DOHH2 (cell line): ENCODE results near the gene VSIG1.

ENCODE experiments used
- H3F3A ChIP-seq: fragments of 200-600 bp; sonication (generic), shearing (Covaris generic); 2 replicates; pipeline ENCODE4 v1.6.0; 2016; ENCODE audit warnings: antibody characterized with exemption, mild to moderate bottlenecking; ENCODE audit not compliant: control insufficient read depth, insufficient read depth
- H3K27ac ChIP-seq: fragments of 200-600 bp; sonication (generic); 2 replicates; pipeline ENCODE4 v1.5.1; 2014; ENCODE audit warnings: low read depth, mild to moderate bottlenecking, low read length, moderate library complexity
- H3K27me3 ChIP-seq: fragments of 200-600 bp; sonication (generic); 2 replicates; pipeline ENCODE4 v1.6.1; 2014; ENCODE audit warnings: mild to moderate bottlenecking, low read length, mixed read lengths; ENCODE audit not compliant: control insufficient read depth
- H3K36me3 ChIP-seq: fragments of 200-600 bp; sonication (generic); 2 replicates; pipeline ENCODE4 v1.6.1; 2014; ENCODE audit warnings: mild to moderate bottlenecking, low read length, moderate library complexity, mixed read lengths; ENCODE audit not compliant: control insufficient read depth
- H3K4me1 ChIP-seq: fragments of 200-600 bp; sonication (generic); 2 replicates; pipeline ENCODE4 v1.6.1; 2014; ENCODE audit warnings: mild to moderate bottlenecking, low read length, mixed read lengths; ENCODE audit not compliant: control insufficient read depth
- H3K4me2 ChIP-seq: fragments of 200-600 bp; sonication (generic); 2 replicates; pipeline ENCODE4 v1.6.0; 2014; ENCODE audit warnings: mild to moderate bottlenecking, low read length, moderate library complexity
- H3K4me3 ChIP-seq: fragments of 200-600 bp; sonication (generic); 2 replicates; pipeline ENCODE4 v1.5.1; 2014; ENCODE audit warnings: mild to moderate bottlenecking, low read length, mixed read lengths
- H3K79me2 ChIP-seq: fragments of 200-600 bp; sonication (generic); 2 replicates; pipeline ENCODE4 v1.6.1; 2014; ENCODE audit warnings: mild to moderate bottlenecking, low read length, mixed read lengths; ENCODE audit not compliant: control insufficient read depth
- H3K9me2 ChIP-seq: fragments of 200-600 bp; sonication (generic); replicated peaks from 2 replicates; pipeline ENCODE4 v1.6.1; 2014; ENCODE audit warnings: mild to moderate bottlenecking, low read length, mixed read lengths; ENCODE audit not compliant: control insufficient read depth
- H3K9me3 ChIP-seq: fragments of 200-600 bp; sonication (generic); 2 replicates; pipeline ENCODE4 v1.6.1; 2014; ENCODE audit warnings: antibody characterized with exemption, low read length, mixed read lengths; ENCODE audit not compliant: control insufficient read depth, insufficient read depth
- H4K20me1 ChIP-seq: fragments of 200-600 bp; sonication (generic); 2 replicates; pipeline ENCODE4 v1.6.0; 2014; ENCODE audit warnings: low read depth, mild to moderate bottlenecking, antibody characterized with exemption, low read length, moderate library complexity; ENCODE audit not compliant: control insufficient read depth, insufficient read depth
- EZH2phosphoT487 ChIP-seq: fragments of 200-600 bp; sonication (generic); IDR thresholded peaks from 2 replicates; pipeline ENCODE4 v1.6.1; 2017; ENCODE audit warnings: borderline replicate concordance, mild to moderate bottlenecking, antibody characterized with exemption, low read length, moderate library complexity, mixed read lengths
- TF ChIP-seq, protein P1 (sequence below): fragments of 200-600 bp; sonication (generic); IDR thresholded peaks from one replicate; pipeline ENCODE4 v1.5.1; 2014; ENCODE audit warnings: antibody characterized with exemption, mild to moderate bottlenecking, low read depth, low read length; ENCODE audit not compliant: poor library complexity, severe bottlenecking

The VSIG1 gene

DNA sequence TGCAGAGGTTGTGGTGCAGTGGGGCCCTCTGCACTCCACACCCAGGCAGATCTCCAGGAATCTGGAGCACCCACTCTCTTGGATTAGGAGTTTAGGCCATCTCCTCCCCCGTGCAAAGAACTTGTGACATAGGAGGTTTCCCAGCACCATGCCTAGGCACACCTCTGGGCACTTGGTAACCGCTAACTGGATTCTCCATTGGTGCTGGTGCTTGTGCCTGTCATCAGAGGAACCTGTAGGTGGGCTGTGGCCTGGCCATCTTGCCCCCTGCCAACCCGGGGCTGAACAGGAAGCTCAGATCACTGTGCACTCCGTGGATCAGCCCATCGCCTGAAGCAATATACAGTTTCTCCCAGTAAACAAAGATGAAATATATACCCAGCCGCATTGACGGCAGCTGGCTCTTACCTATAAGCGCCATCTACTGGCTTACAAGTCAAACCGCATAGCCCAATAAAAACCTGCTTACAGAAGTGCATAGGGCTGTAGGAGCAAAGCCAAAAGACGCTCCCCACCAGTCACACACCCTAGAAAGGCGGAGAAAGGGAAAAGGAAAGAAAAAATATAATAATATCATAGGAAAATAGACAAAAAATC lies 43.5 kb upstream of the VSIG1 start:
- Histone ChIP-seq H3K4me1 (no peaks in the 10 kb centered on the region), H3F3A (no peaks in the 10 kb centered on the region), H4K20me1 (no peaks in the 10 kb centered on the region), H3K4me2 (no peak overlapping the region), H3K36me3 (no peaks in the 10 kb centered on the region), H3K9me2 (no peaks in the 10 kb centered on the region), H3K9me3 (no peaks in the 10 kb centered on the region), H3K27ac (no peak overlapping the region), H3K4me3 (no peak overlapping the region), H3K79me2 (no peaks in the 10 kb centered on the region), H3K27me3 (no peaks in the 10 kb centered on the region)
- no peak for TF ChIP-seq EZH2phosphoT487
- TF ChIP-seq, protein P1, sequence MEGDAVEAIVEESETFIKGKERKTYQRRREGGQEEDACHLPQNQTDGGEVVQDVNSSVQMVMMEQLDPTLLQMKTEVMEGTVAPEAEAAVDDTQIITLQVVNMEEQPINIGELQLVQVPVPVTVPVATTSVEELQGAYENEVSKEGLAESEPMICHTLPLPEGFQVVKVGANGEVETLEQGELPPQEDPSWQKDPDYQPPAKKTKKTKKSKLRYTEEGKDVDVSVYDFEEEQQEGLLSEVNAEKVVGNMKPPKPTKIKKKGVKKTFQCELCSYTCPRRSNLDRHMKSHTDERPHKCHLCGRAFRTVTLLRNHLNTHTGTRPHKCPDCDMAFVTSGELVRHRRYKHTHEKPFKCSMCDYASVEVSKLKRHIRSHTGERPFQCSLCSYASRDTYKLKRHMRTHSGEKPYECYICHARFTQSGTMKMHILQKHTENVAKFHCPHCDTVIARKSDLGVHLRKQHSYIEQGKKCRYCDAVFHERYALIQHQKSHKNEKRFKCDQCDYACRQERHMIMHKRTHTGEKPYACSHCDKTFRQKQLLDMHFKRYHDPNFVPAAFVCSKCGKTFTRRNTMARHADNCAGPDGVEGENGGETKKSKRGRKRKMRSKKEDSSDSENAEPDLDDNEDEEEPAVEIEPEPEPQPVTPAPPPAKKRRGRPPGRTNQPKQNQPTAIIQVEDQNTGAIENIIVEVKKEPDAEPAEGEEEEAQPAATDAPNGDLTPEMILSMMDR, result peak; percentile 62

DNA sequence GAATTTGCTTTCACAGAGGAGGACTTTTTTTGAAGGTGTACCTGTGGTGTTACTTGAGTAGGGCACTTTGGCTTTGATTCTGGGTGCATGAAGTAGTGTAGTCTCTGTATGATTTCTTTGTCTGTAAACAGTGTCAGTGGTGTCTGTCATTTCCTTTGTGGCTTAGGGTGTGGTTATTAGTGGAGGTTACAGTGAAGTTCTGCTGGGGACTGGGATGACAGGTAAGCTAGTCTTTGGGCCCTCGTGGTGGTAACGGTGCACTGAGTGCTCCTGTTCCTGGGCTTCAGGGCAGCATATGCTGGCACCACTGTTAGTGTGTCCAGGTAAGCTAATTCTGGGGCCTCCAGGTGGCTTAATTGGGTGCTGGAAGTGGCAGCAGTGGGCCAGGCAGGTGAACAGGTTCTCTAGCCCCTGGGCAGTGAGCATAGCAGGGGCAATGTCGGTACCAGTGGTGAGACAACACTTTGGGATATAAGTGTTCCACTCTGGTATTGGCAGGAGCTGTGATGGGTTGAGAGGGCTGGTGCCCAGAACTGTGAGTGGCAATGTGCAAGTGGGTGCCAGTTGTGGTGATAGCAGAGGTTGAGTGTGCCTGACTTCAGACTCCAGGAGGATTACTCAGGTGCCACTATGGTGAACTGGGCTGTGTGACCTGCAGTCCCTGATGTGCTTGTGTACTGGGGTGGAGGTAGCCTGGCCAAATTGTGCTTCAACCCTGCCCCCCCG lies 26.0 kb upstream of the VSIG1 start:
- Histone ChIP-seq H3K4me2 (no peak overlapping the region), H3K9me2 (no peaks in the 10 kb centered on the region), H3K27ac (no peak overlapping the region), H3K27me3 (no peaks in the 10 kb centered on the region), H3K79me2 (no peaks in the 10 kb centered on the region), H4K20me1 (no peaks in the 10 kb centered on the region), H3F3A (no peaks in the 10 kb centered on the region), H3K4me3 (no peak overlapping the region), H3K4me1 (no peaks in the 10 kb centered on the region), H3K36me3 (no peaks in the 10 kb centered on the region), H3K9me3 (no peaks in the 10 kb centered on the region)
- TF ChIP-seq EZH2phosphoT487, result no peak
- TF ChIP-seq, protein P1, result no peak

DNA sequence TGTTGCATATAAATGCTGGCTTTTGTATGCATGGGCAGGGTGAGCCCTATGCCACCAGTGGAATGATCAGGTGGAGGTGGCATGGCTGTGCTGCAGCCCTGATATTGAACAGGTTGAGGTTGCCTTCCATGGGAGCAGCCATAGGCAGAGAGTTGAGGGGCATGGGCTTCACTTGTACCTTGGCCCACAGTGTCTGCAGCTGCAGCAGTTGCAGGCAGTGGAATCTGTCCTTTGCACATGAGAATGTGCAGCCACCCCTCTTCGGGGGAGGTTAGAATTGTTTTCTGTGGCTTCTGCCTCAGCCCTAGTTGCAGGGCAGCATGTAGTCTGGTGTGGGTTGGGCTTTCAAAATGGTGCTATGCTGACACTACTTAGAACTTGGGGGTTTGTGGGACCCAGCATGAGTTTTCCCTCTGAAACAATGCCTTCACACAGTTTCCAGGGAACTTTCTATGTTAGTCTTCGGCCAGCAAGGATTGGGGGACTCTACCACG lies 25.4 kb upstream of the VSIG1 start:
- no peaks in the 10 kb centered on the region for H3K9me3 ChIP-seq
- TF ChIP-seq, protein P1, result no peak
- TF ChIP-seq EZH2phosphoT487, result no peak
- H3F3A ChIP-seq, result no peaks in the 10 kb centered on the region
- no peaks in the 10 kb centered on the region for H3K4me1 ChIP-seq
- no peaks in the 10 kb centered on the region for H3K9me2 ChIP-seq
- H3K27ac ChIP-seq, result no peak overlapping the region
- H3K36me3 ChIP-seq, result no peaks in the 10 kb centered on the region
- H3K27me3 ChIP-seq, result no peaks in the 10 kb centered on the region
- no peaks in the 10 kb centered on the region for H4K20me1 ChIP-seq
- H3K4me3 ChIP-seq, result no peak overlapping the region
- no peaks in the 10 kb centered on the region for H3K79me2 ChIP-seq
- H3K4me2 ChIP-seq, result no peak overlapping the region
